GM12878 (cell line): ENCODE data around the gene TMEM207. TPM values are rescaled to one million over a fixed set of nuclear protein-coding genes. Genes with fewer than 3 reads are reported as not detected.

Source experiments
- ATAC-seq: fragments of 200-7000 bp; cut with Tn5 transposase; 3 replicates; pipeline ENCODE4 v1.9.1; 2020; ENCODE audit warnings: mild to moderate bottlenecking, moderate library complexity
- BruUV-seq: library from RNA; stranded (reverse); fragments of 400-500 nt; replicated peaks from 2 replicates; lab custom pipeline; 2021; lab: Mats Ljungman, UMichigan
- CTCF ChIA-PET: fragments of 300-600 bp; sonication (Branson Sonifier 250); formaldehyde crosslinking; extraction: SDS; loops from one replicate; lab custom pipeline; 2021; ENCODE audit warnings: inconsistent platforms; lab: Yijun Ruan, JAX
- POLR2A ChIA-PET: fragments of 350-600 bp; formaldehyde crosslinking; extraction: SDS; loops from one replicate; lab custom pipeline; 2021; ENCODE audit warnings: inconsistent platforms; lab: Charles Lee
- RAD21 ChIA-PET: fragments of 300-600 bp; sonication (Branson Sonifier 250); formaldehyde crosslinking; loops from one replicate; lab custom pipeline; 2023; ENCODE audit warnings: antibody characterized with exemption; ENCODE audit not compliant: unreplicated experiment; lab: Charles Lee
- SMC1A ChIA-PET: fragments of 300-600 bp; sonication (Branson Sonifier 250); formaldehyde crosslinking; loops from one replicate; lab custom pipeline; 2023; ENCODE audit not compliant: unreplicated experiment, uncharacterized antibody; lab: Charles Lee
- DNase-seq: peaks from one replicate; pipeline ENCODE4 v3.0.0-alpha.2; 2011; ENCODE audit warnings: low read depth, low spot score
- FAIRE-seq: peaks from 3 replicates; lab custom pipeline; 2011; peaks lifted over from hg19 to GRCh38; lab: Jason Lieb, UNC
- H2AFZ ChIP-seq: 2 replicates; pipeline ENCODE4 v1.6.0; 2011; ENCODE audit warnings: low read depth, low read length, control low read depth; ENCODE audit not compliant: control insufficient read depth
- H3K27ac ChIP-seq: 2 replicates; pipeline ENCODE4 v1.5.1; 2011; ENCODE audit warnings: control low read depth; ENCODE audit not compliant: control insufficient read depth, insufficient read depth
- H3K27me3 ChIP-seq, 2 experiments: replicated peaks in 1 of 2; 2 replicates each; pipeline versions ENCODE4 v1.6.0 to v1.6.1; 2011; ENCODE audit warnings: low read length in 1 of 2; ENCODE audit not compliant: control insufficient read depth in 2 of 2, insufficient read depth in 2 of 2
- H3K36me3 ChIP-seq, 2 experiments: 2 replicates each; pipeline ENCODE4 v1.5.1; 2011; ENCODE audit warnings: low read length in 1 of 2; ENCODE audit not compliant: control insufficient read depth in 2 of 2, insufficient read depth in 2 of 2
- H3K4me1 ChIP-seq: 2 replicates; pipeline ENCODE4 v1.6.1; 2011; ENCODE audit warnings: mild to moderate bottlenecking, low read length, moderate library complexity, mixed read lengths; ENCODE audit not compliant: control insufficient read depth, insufficient read depth
- H3K4me2 ChIP-seq: 2 replicates; pipeline ENCODE4 v1.6.0; 2011; ENCODE audit warnings: control low read depth; ENCODE audit not compliant: control insufficient read depth, insufficient read depth
- H3K4me3 ChIP-seq: fragments of 200-600 bp; sonication (generic); 2 replicates; pipeline ENCODE4 v1.5.1; 2016
- H3K79me2 ChIP-seq: 2 replicates; pipeline ENCODE4 v1.6.0; 2011; ENCODE audit warnings: low read length; ENCODE audit not compliant: control insufficient read depth, insufficient read depth
- H3K9ac ChIP-seq: 2 replicates; pipeline ENCODE4 v1.8.0; 2011; ENCODE audit warnings: low read length, control low read depth, mixed read lengths; ENCODE audit not compliant: control insufficient read depth, insufficient read depth
- H3K9me3 ChIP-seq: replicated peaks from 3 replicates; pipeline ENCODE4 v1.5.1; 2011; ENCODE audit warnings: mild to moderate bottlenecking, low read length; ENCODE audit not compliant: control insufficient read depth, insufficient read depth
- H4K20me1 ChIP-seq: 2 replicates; pipeline ENCODE4 v1.6.0; 2011; ENCODE audit not compliant: control insufficient read depth, insufficient read depth
- ETV6 ChIP-seq, 2 experiments: fragments of 450-650 bp in 1 of 2; IDR thresholded peaks in 1 of 2; conservative IDR thresholded peaks in 1 of 2; 2 replicates each; pipeline ENCODE4 v1.6.1; 2014; ENCODE audit warnings: antibody characterized with exemption in 1 of 2, borderline replicate concordance in 1 of 2, low read depth in 1 of 2, mild to moderate bottlenecking in 1 of 2, moderate library complexity in 1 of 2
- FOXK2 ChIP-seq: fragments of 450-650 bp; IDR thresholded peaks from 2 replicates; pipeline ENCODE4 v1.6.1; 2017; ENCODE audit warnings: mild to moderate bottlenecking, moderate library complexity
- IKZF2 ChIP-seq, 2 experiments: fragments of 450-650 bp; IDR thresholded peaks; 2 replicates each; pipeline ENCODE4 v1.6.1; 2017; ENCODE audit warnings: mild to moderate bottlenecking in 2 of 2, moderate library complexity in 2 of 2
- JUND ChIP-seq: IDR thresholded peaks from 2 replicates; pipeline ENCODE4 v1.6.1; 2012; ENCODE audit warnings: low read depth, mild to moderate bottlenecking, low read length, improper control_type of control experiment, moderate library complexity
- KLF5 ChIP-seq: fragments of 450-650 bp; IDR thresholded peaks from 2 replicates; pipeline ENCODE4 v1.6.1; 2014; ENCODE audit warnings: mild to moderate bottlenecking; ENCODE audit not compliant: partially characterized antibody
- MTA2 ChIP-seq: fragments of 450-650 bp; IDR thresholded peaks from 2 replicates; pipeline ENCODE4 v1.6.1; 2016; ENCODE audit warnings: low read depth, mild to moderate bottlenecking, moderate library complexity
- PAX5 ChIP-seq: IDR thresholded peaks from 2 replicates; pipeline ENCODE4 v1.6.1; 2011; ENCODE audit warnings: low read depth, low read length, borderline replicate concordance
- RAD51 ChIP-seq: fragments of 450-650 bp; IDR thresholded peaks from 2 replicates; pipeline ENCODE4 v1.6.1; 2016; ENCODE audit warnings: moderate library complexity, mild to moderate bottlenecking, inconsistent platforms
- RFX5 ChIP-seq: IDR thresholded peaks from 2 replicates; pipeline ENCODE4 v1.6.1; 2011; ENCODE audit warnings: low read depth, low read length, improper control_type of control experiment
- SUZ12 ChIP-seq: fragments of 200-600 bp; sonication (generic); IDR thresholded peaks from one replicate; pipeline ENCODE4 v1.6.1; 2018; ENCODE audit warnings: antibody characterized with exemption, mild to moderate bottlenecking; ENCODE audit not compliant: unreplicated experiment
- TCF12 ChIP-seq: IDR thresholded peaks from 2 replicates; pipeline ENCODE4 v1.6.1; 2011; ENCODE audit warnings: low read depth, mild to moderate bottlenecking, low read length
- USF1 ChIP-seq: IDR thresholded peaks from 2 replicates; pipeline ENCODE4 v1.6.1; 2011; ENCODE audit warnings: borderline replicate concordance, low read depth, mild to moderate bottlenecking, moderate library complexity, mixed read lengths, low read length; ENCODE audit not compliant: insufficient read depth; ENCODE audit errors: extremely low read length
- ZBTB40 ChIP-seq: fragments of 450-650 bp; IDR thresholded peaks from 2 replicates; pipeline ENCODE4 v1.6.1; 2016; ENCODE audit warnings: mild to moderate bottlenecking, moderate library complexity, borderline replicate concordance
- ZZZ3 ChIP-seq: IDR thresholded peaks from 2 replicates; pipeline ENCODE4 v1.6.1; 2011; ENCODE audit warnings: low read depth; ENCODE audit not compliant: control insufficient read depth, insufficient read length
- whole genome bisulfite sequencing: methylation state at CpG from one replicate; pipeline ENCODE4 v1.1.6; 2016; ENCODE audit warnings: low lambda C conversion rate; ENCODE audit not compliant: insufficient replicate concordance, insufficient coverage; ENCODE audit errors: missing lambda C conversion rate; 5-methylcytosine and 5-hydroxymethylcytosine counted together
- in situ Hi-C: fragments of 300-500 bp; cut with MboI; formaldehyde crosslinking; loops from 9 replicates; pipeline ENCODE4 v1.14.3; 2018; ENCODE audit warnings: mixed read lengths
- intact Hi-C: fragments of 100-400 bp; cut with micrococcal nuclease; formaldehyde crosslinking; loops from one replicate; pipeline ENCODE4 v1.14.2; 2022; ENCODE audit not compliant: unreplicated experiment
- polyA plus RNA-seq, 11 experiments: library from polyadenylated mRNA; depleted of rRNA in 4 of 11; unstranded in 6 of 11; stranded (reverse) in 5 of 11; fragments of >200 nt; fragmentation: Nextera tagmentation in 4 of 11; fragmentation: Illumina TruSeq in 1 of 11; extraction: Ambion mirVana in 4 of 11; extraction: Trizol in 1 of 11; gene quantifications; 1 replicate in 1 of 11; 2 replicates in 10 of 11; pipeline versions ENCODE4 v1.2.1 to v1.2.3, GENCODE V29; 2011 to 2016; ENCODE audit warnings: inconsistent platforms in 2 of 11, missing spikeins in 2 of 11, low read depth in 1 of 11
- total RNA-seq, 4 experiments: library from RNA; depleted of rRNA in 3 of 4; stranded (reverse); fragments of >200 nt in 3 of 4; fragmentation: Illumina TruSeq in 1 of 4; extraction: Trizol in 1 of 4; gene quantifications; 2 replicates each; pipeline versions ENCODE4 v1.2.1 to v1.2.3, GENCODE V29; 2013 to 2021

TMEM207 gene
- total and polyA plus RNA-seq, 10 of the 15 experiments (the other 5 are each of a cell fraction or from before 2014, with no cell fraction given) = not detected

- H3K4me2 ChIP-seq = no peak overlapping the region
- H3K9ac ChIP-seq = no peak overlapping the region
- no peak overlapping the region for H3K27ac ChIP-seq
- in situ Hi-C loops (no loop called here), intact Hi-C loops (no loop called here)
- DNase-seq = no peak
- no peaks in the 10 kb centered on the region for H4K20me1 ChIP-seq
- H3K27me3 ChIP-seq = no peaks in the 10 kb centered on the region
- CTCF ChIA-PET = interaction anchor here (0.6 to 1.4 kb wide), 2 partner anchors 73 to 120 kb away, joined by 3 read pairs; no protein-coding TSS in a partner anchor
- no peaks in the 10 kb centered on the region for H3K79me2 ChIP-seq
- WGBS = 96% methylated on average over 1 of the region's 1 CpG
- no peak for TF ChIP-seq IKZF2 (IDR thresholded peaks at IDR 0.05)
- no peak for TF ChIP-seq JUND
- no peak for TF ChIP-seq FOXK2
- no peak for TF ChIP-seq USF1
- no peak for TF ChIP-seq KLF5
- TF ChIP-seq, all 136 proteins: peak for 0
- POLR2A ChIA-PET = no interaction called here
- H3K4me1 ChIP-seq = no peaks in the 10 kb centered on the region
- H2AFZ ChIP-seq = no peak overlapping the region
- RAD21 ChIA-PET = no interaction called here
- H3K9me3 ChIP-seq = no peaks in the 10 kb centered on the region
- H3K36me3 ChIP-seq = no peaks in the 10 kb centered on the region
- SMC1A ChIA-PET = no interaction called here
- FAIRE-seq = no peak
- no TSS peak for BruUV-seq
- no peak overlapping the region for H3K4me3 ChIP-seq
- no peak for ATAC-seq
These were observed 7.1 kb upstream of the TMEM207 start for GRCh38 chr3:190456770-190457169.

GRCh38 chr3:190455828-190456227 lies 6.1 kb upstream of the TMEM207 start:
- BruUV-seq = no TSS peak
- Histone ChIP-seq H3K4me1 (no peaks in the 10 kb centered on the region), H3K9me3 (no peaks in the 10 kb centered on the region), H3K4me2 (no peak overlapping the region), H2AFZ (no peak overlapping the region), H3K36me3 (no peaks in the 10 kb centered on the region), H3K9ac (no peak overlapping the region), H3K4me3 (no peak overlapping the region), H3K27me3 (no peaks in the 10 kb centered on the region), H3K27ac (no peak overlapping the region), H4K20me1 (no peaks in the 10 kb centered on the region), H3K79me2 (no peaks in the 10 kb centered on the region)
- CTCF ChIA-PET = interaction anchor here (1.4 kb wide), 1 partner anchor 72 kb away, joined by 3 read pairs; no protein-coding TSS in a partner anchor
- RAD21 ChIA-PET = no interaction called here
- POLR2A ChIA-PET = no interaction called here
- ATAC-seq = no peak
- no peak for FAIRE-seq
- in situ Hi-C loops (no loop called here), intact Hi-C loops (no loop called here)
- WGBS = 29% methylated on average over 2 of the region's 2 CpGs
- TF ChIP-seq IKZF2 (IDR thresholded peaks at IDR 0.05) (no peak), PAX5 (no peak), ZZZ3 (no peak), MTA2 (no peak), ZBTB40 (no peak), TCF12 (no peak), ETV6 (conservative IDR thresholded peaks at IDR 0.05 in 1 of 2, IDR thresholded peaks at IDR 0.05 in 1 of 2; ENCODE audit: borderline replicate concordance in 1 of 2, low read depth in 1 of 2) (no peak), RAD51 (no peak), RFX5 (no peak), SUZ12 (no peak)
- DNase-seq = no peak
- SMC1A ChIA-PET = no interaction called here
